Muscle layer of colon (tissue), 2 donors: ENCODE measurements around the gene SRSF10.
A peak's percentile ranks its signal among the peaks of the same experiment; 100 is the strongest.

Source experiments
- H3K27ac ChIP-seq: one replicate; pipeline ENCODE4 v1.7.0; 2013; ENCODE audit warnings: low read depth, mild to moderate bottlenecking, low read length, moderate library complexity
- H3K27me3 ChIP-seq, 2 donors: one replicate each; pipeline ENCODE4 v1.7.0; 2013; ENCODE audit warnings: low read length in 2 of 2, mild to moderate bottlenecking in 2 of 2; ENCODE audit not compliant: insufficient read depth in 2 of 2, control insufficient read depth in 1 of 2
- H3K36me3 ChIP-seq: one replicate; pipeline ENCODE4 v1.7.0; 2013; ENCODE audit warnings: mild to moderate bottlenecking, low read length; ENCODE audit not compliant: insufficient read depth
- H3K4me1 ChIP-seq: one replicate; pipeline ENCODE4 v1.7.0; 2013; ENCODE audit warnings: mild to moderate bottlenecking, low read length; ENCODE audit not compliant: insufficient read depth
- H3K4me3 ChIP-seq, 2 donors: one replicate each; pipeline ENCODE4 v1.7.0; 2013; ENCODE audit warnings: low read length in 2 of 2, low read depth in 1 of 2, mild to moderate bottlenecking in 1 of 2, moderate library complexity in 1 of 2
- H3K9ac ChIP-seq: one replicate; pipeline ENCODE4 v1.7.0; 2013; ENCODE audit warnings: low read length
- H3K9me3 ChIP-seq: one replicate; pipeline ENCODE4 v1.7.0; 2013; ENCODE audit warnings: mild to moderate bottlenecking, low read length
- donor health status: abdominal sarcoma.
- donor health status: Adenocarcinoma of cecum.

The SRSF10 gene

DNA sequence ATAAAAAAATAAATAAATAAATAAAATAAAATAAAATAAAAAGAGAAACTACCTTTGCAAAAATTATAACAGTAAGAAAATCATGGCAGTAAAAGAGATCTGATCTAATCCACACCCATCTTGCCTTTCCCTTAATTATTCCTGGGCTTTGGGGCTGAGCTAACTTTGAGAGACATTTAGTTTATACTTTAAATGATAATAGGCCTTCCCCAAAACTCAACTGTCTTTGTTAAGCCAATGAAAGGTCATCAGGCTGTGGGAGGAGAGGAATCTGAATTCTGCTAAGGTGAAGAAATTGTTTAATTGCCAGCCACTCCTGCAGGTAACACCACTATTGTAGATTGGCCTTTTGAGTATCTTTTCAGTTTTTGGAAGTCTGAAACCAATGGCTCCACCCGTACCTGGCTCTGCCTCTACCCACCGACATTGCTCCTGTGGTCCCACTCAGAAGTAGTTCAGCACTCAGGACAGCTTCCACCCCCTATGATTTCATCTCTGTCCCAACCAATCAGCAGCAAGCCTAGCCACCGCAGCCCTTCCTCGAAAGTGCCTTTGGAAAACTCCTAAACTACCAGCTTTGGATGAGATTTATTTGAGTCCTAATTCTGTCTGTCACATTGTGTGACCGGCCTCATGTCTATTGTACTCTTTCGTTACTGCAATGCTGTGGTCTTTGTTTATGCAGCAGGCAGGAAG, 43.5 kb downstream of the SRSF10 start:
- Histone ChIP-seq H3K27me3 (no peaks in the 10 kb centered on the region), H3K27ac (no peak overlapping the region), H3K36me3 (no peaks in the 10 kb centered on the region), H3K9me3 (no peaks in the 10 kb centered on the region), H3K4me3 (no peak overlapping the region), H3K4me1 (no peaks in the 10 kb centered on the region), H3K9ac (no peak overlapping the region)

DNA sequence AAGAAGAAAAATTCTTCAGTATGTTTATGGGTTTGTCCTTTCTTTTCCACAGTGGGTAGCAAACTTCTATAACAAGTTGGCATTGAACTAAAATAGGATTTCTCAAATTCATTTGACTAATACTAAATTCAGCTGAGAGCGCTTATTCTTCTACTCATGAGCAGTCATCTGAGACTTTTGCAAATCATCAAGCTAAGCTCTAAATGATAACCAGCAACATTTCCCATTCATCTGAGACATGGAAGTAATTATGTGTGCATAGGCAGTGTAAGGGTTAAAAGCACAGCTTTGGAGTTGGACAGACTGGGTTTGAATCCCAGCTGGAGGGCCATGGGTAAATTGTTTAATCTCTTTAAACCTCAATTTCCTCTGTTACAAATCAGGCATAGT, 48.6 kb downstream of the SRSF10 start:
- no peaks in the 10 kb centered on the region for H3K9me3 ChIP-seq
- H3K27ac ChIP-seq: no peak overlapping the region
- H3K4me3 ChIP-seq: no peak overlapping the region

DNA sequence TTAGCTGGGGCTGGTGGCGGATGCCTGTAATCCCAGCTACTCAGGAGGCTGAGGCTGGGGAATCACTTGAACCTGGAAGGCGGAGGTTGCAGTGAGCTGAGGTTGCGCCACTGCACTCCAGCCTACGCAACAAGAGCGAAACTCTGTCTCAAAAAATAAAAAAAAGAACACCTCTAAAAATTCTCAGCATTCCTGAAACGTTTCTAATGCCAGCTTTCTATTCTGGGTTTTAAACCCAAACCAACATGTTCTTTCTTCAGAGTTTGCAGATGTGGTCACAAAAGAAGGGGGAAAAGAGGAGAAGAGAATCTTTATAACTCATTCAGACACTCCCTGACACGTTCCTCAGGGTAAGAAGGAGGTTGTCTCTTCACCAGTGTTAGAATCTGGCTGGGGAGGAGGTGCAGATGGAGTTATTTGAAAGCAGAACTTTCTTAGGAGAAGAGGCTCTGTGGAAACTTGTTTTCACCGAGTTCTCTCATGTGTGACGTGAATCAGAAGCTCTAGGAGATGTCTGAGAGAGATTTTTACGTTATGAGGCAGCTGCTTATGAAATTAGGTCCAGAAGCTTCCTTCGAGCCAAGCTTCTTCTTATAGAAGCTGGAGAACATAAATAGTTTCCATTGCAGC, 49.2 kb downstream of the SRSF10 start:
- no peaks in the 10 kb centered on the region for H3K36me3 ChIP-seq
- peak overlapping the region; percentile 61 for H3K27ac ChIP-seq
- peaks cover 9% of the 10 kb centered on the region for H3K4me1 ChIP-seq
- H3K9me3 ChIP-seq: no peaks in the 10 kb centered on the region
- H3K27me3 ChIP-seq: no peaks in the 10 kb centered on the region
- no peak overlapping the region for H3K9ac ChIP-seq
- no peak overlapping the region for H3K4me3 ChIP-seq

More for the DNA sequence above, 48.6 kb downstream of the SRSF10 start:
- Histone ChIP-seq H3K4me1 (peaks cover 9% of the 10 kb centered on the region), H3K36me3 (no peaks in the 10 kb centered on the region), H3K9ac (no peak overlapping the region), H3K27me3 (no peaks in the 10 kb centered on the region)

GRCh38 chr1:23930270-23930669, 49.9 kb downstream of the SRSF10 start:
- no peak overlapping the region for H3K27ac ChIP-seq
- no peaks in the 10 kb centered on the region for H3K36me3 ChIP-seq
- H3K27me3 ChIP-seq: no peaks in the 10 kb centered on the region
- no peak overlapping the region for H3K9ac ChIP-seq
- no peaks in the 10 kb centered on the region for H3K9me3 ChIP-seq
- no peak overlapping the region for H3K4me3 ChIP-seq
- H3K4me1 ChIP-seq: peaks cover 9% of the 10 kb centered on the region

DNA sequence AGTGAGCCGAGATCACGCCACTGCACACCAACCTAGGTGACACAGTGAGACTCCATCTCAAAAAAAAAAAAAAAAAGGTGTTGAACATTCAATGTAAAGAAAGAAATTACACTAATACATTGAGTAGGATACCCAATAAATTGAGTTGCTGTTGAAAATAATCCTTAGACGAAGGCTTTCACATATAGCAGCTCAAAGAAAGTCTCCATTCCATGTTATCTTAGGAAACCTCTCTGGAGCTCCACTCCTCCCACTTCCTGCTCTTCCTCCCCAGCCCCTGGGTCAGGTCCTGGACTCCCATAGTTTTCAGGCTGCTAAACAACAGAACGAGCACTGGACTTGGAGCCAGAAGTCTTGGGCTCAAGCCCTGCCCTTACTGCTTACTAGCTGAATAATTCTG, 51.3 kb downstream of the SRSF10 start:
- no peaks in the 10 kb centered on the region for H3K27me3 ChIP-seq
- H3K9me3 ChIP-seq: no peaks in the 10 kb centered on the region
- H3K4me3 ChIP-seq: no peak overlapping the region
- no peak overlapping the region for H3K9ac ChIP-seq
- no peak overlapping the region for H3K27ac ChIP-seq
- peaks cover 9% of the 10 kb centered on the region for H3K4me1 ChIP-seq
- H3K36me3 ChIP-seq: no peaks in the 10 kb centered on the region

- Histone ChIP-seq H3K9me3 (no peaks in the 10 kb centered on the region), H3K4me3 (no peak overlapping the region), H3K27me3 (no peaks in the 10 kb centered on the region), H3K36me3 (no peaks in the 10 kb centered on the region), H3K9ac (no peak overlapping the region), H3K4me1 (peaks cover 9% of the 10 kb centered on the region), H3K27ac (no peak overlapping the region)
Observed at GRCh38 chr1:23927097-23927496, 53.0 kb downstream of the SRSF10 start.

- Histone ChIP-seq H3K36me3 (no peaks in the 10 kb centered on the region), H3K4me3 (no peak overlapping the region), H3K27me3 (no peaks in the 10 kb centered on the region), H3K9ac (no peak overlapping the region), H3K27ac (no peak overlapping the region), H3K9me3 (no peaks in the 10 kb centered on the region), H3K4me1 (peaks cover 8% of the 10 kb centered on the region)
Observed at GRCh38 chr1:23925279-23925678, 54.8 kb downstream of the SRSF10 start.

- H3K4me1 ChIP-seq: peaks cover 14% of the 10 kb centered on the region
- peak overlapping the region; percentile 5 for H3K27ac ChIP-seq
- H3K36me3 ChIP-seq: no peaks in the 10 kb centered on the region
- no peaks in the 10 kb centered on the region for H3K27me3 ChIP-seq
- H3K9ac ChIP-seq: no peak overlapping the region
- H3K4me3 ChIP-seq: no peak overlapping the region
- no peaks in the 10 kb centered on the region for H3K9me3 ChIP-seq
Observed at GRCh38 chr1:23924601-23925000, 55.5 kb downstream of the SRSF10 start.

GRCh38 chr1:23923592-23924499, 56.3 kb downstream of the SRSF10 start:
- Histone ChIP-seq H3K4me3 (no peak overlapping the region), H3K36me3 (no peaks in the 10 kb centered on the region), H3K4me1 (peaks cover 16% of the 10 kb centered on the region), H3K27ac (no peak overlapping the region), H3K27me3 (no peaks in the 10 kb centered on the region), H3K9ac (no peak overlapping the region), H3K9me3 (no peaks in the 10 kb centered on the region)

GRCh38 chr1:23922321-23922943, 57.7 kb downstream of the SRSF10 start:
- Histone ChIP-seq H3K9me3 (no peaks in the 10 kb centered on the region), H3K27ac (no peak overlapping the region), H3K9ac (no peak overlapping the region)

More at GRCh38 chr1:23922321-23922943, 57.7 kb downstream of the SRSF10 start:
- Histone ChIP-seq H3K36me3 (no peaks in the 10 kb centered on the region), H3K4me1 (peaks cover 16% of the 10 kb centered on the region), H3K27me3 (no peaks in the 10 kb centered on the region), H3K4me3 (no peak overlapping the region)
